Stimulated activated CD8-positive, alpha-beta memory T cell treated with anti-CD3 and anti-CD28 coated beads, Interleukin-12 subunit alpha, Interleukin-12 subunit beta, amount 100 ng/mL, for 24 hours (primary cell): ENCODE measurements around the gene TCEA2.

Experiments
- DNase-seq: peaks from one replicate; pipeline ENCODE4 v3.0.0-alpha.2; 2020; ENCODE audit errors: extremely low read depth

TCEA2 gene

DNA sequence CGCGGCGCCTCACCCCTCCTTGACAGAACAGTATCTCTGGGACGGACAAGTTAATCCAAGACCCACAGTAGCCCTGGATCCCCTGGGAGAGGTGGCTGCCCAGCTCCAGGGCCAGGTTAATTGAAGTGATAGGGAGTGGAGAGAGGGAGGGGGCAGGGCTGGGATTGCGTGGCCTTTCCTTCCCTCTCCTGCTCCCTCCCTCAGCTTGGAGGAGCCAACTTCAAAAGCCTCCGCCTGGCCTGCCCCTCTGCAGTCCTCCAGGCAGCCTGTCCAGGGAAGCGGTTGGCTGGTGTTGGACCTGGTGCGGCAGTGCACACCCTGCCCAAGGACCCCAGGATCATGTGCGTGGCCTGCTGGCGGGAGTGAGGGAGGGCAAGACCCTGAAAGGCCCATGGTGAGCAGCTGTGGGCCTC lies 27.1 kb upstream of the TCEA2 start, which contains the start of gene C20orf204:
Gene C20orf204, plus strand, starts transcription at position 250 of the 413 bp plus-strand sequence. Its CDS starts 142 bp downstream, at position 392.
- no peak for DNase-seq

GRCh38 chr20:64036346-64037198 lies 26.4 kb upstream of the TCEA2 start:
- DNase-seq = no peak

DNA sequence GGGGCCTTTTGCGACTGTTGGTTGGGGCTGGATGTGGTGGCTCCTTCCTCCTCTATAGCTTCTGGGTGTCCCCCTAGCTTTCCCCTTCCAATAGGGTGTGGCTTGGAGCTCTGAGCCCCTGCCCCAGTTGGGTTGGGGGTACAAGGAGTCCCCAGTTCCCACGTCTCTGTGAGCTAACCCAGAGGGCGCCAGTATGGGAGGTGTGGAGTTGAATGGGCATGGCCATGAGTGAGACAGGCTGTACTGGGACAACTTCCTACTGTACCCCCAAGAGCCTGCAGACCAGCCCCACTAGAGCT lies 25.9 kb upstream of the TCEA2 start:
- no peak for DNase-seq

- DNase-seq = no peak
Observed at GRCh38 chr20:64037498-64038213, 25.3 kb upstream of the TCEA2 start.

- no peak for DNase-seq
Observed at GRCh38 chr20:64038224-64038564, 24.8 kb upstream of the TCEA2 start.

GRCh38 chr20:64038565-64039292 lies 24.3 kb upstream of the TCEA2 start:
- peak; percentile 53 for DNase-seq

DNA sequence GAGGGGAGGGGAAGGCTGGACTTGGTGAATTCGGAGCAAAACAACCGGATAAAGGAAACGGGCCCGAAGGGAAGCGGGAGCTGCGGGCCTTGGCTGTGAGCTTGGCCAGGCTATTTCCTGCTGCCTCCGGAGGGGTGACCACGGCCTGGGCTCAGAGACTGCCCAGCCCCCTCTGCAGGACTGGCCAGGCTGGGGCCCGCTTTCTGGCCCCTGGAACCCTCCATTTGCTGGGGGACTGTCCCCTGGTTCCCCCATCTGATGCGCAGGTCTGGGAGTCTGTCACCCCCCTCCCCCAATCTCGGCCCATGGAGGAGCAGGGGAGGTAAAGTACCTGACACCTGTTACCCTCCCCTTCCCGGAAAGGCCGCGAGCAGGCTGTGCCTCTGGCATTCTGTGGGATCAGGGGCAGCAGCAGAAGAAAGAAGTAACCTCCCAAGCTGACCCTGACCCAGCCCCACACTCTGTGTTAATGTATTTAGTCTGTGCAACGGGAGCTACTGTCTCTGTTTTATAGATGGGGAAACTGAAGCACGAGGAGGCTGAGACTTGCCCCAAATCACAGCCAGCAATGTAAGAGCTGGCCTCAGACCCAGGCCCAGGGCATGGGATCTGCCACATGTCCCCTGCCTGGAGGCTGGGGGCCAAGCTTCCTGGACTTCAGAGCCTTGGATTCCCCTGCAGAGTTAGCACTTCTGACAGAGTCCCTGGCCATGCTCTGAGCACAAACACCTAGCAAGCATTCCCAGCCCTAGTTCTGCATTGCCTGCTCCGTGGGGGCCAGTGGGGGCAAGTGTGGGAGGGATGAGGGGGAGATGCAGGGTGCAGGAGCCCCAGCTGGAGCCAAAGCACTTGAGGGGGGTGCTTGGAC lies 23.5 kb upstream of the TCEA2 start:
- DNase-seq = no peak

DNA sequence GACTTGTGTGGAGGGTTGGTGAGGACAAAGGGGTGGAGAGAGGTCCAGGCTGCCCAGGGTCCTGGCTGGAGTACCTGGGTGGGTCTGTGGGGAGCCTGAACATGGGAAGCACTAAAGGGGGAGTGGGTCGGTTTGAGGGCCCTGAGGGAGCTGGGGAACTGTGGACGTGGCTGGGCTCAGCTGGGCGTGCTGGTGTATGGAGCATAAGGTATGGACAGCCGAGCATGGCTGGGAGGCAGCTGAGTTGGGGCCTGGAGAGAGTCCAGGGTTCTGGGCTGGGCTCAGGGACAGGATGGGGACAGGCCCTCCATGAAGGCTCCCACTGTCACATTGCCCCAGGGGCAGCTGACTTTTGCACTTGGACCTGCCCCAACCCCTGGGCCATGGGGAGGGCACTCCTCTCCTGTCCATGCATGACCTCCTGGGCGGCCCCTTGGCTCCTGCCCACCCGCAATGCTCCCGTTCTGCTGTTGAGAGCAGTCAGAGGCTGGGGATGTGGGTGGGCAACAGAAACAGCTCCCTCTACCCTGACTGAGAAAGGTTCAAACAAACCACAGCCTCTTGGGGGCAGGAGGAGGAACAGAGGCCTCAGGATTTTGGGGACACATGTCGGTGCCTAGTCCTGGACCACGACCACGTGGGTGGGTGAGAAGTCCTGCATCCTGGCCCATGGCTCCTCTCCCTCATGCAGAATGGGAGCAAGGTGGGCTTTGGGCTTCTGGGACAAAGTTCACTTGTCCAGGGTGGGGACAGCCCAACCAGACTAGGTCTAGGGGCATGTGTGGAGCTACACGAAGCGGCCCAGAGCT lies 22.6 kb upstream of the TCEA2 start:
- no peak for DNase-seq

DNA sequence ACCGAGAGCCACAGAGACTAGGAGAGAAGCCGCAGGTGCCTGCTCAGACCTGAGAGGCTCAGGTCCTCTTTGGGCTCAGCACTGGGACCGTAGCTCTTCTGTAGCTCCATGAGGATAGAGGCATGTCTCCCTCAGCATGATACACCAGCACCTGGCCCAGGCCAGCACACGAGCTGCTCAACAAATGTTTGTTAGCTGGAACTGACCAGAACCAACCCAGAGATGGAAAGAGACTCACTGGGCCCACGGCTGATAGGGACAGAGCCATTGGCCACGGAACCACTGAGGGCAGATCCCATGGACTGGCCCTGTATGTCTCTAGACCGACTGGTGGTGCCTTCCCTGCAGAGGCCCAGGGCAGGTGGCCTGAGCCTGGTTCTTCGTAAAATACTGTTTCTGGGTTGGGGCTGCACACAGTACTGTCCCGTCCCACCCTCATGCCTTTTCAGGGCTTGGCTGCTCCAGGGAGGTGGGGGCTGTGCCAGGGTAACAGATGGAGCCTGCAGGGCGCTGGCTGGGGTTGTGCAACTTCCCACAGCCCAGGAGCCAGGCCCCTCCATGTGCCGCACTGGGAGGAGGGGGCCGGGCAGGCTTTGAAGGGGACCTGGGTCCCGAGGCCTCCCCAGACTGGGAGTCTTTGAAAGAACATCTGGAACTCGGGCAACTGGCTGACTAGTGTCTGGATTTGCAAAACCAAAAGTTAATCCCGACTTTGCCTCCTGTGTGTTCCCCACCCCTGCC lies 21.8 kb upstream of the TCEA2 start:
- no peak for DNase-seq

GRCh38 chr20:64041781-64042053 lies 21.3 kb upstream of the TCEA2 start:
- no peak for DNase-seq

DNA sequence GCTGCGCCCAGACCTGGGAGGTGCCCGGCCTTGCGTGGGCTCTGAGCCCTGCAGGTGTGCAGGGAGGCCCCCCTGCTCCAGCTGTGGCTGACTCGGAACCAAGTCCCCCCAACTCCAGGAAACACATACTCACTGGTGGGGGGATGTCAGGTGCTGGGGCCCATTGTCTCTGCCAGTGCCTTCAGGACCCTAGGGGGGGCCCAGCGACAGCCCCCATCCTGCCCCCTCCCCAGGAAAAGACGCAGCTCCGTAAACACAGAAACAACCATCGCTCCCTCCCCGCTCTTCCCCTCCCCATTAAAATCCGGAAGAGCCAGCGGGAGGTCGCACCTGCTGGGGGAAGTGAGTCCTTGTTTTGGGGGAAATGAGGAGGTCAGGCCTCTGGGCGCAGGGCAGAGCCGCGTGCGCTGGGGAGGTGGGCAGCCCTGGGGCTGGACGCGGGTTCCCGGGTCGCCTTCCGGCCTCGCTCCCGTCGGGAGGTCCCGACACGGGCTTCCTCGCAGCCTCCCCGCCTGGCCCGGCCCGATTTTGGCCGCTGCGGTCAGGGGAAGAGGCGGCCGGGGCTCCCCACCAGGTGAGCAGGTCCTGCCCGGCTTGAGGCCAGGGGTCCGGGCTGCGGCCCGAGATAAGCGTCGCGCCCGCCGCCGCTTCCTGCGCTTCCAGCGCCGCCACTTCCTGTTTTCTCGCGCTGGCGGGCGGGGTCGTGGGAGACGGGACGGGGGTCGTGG lies 20.8 kb upstream of the TCEA2 start:
- DNase-seq = no peak

- DNase-seq = no peak
Observed at GRCh38 chr20:64043768-64044167, 19.2 kb upstream of the TCEA2 start.

DNA sequence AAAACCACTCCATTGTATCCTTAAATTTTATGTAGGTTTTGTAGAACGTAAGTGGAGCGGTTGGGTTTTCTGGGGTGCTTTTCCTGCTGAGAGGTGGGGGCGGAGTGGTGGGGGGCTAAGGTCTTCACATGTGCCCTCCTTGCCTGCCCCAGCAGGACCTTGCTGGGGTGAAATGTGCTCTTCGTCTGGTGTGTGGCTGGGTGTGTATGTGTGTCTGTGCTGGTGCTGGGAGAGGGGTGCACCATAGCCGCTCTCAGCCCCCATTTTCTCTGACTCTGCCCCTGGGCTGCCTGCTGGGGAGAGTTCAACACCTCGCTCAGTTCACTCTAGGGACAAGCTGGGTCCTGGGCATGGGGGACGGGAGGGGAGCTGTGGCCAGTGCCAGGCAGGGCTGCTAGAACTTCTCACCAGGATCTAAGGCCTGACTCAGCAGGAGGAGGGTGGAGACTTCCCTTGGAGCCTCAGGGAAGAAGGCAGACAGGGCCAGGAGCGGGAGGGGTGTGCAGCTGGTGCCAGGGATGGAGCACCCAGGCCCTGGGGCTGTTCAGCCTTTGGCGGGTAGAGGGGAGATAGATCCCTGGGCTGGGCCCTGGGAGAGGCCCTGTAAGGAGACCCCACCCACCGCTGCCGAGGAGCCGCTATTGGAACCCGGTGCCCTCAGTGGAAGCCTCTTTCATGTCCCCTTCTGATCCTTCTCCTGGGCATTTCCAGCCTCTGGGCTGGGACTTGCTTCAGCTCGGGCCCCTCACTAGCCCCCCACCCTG lies 18.3 kb upstream of the TCEA2 start:
- DNase-seq = no peak

DNA sequence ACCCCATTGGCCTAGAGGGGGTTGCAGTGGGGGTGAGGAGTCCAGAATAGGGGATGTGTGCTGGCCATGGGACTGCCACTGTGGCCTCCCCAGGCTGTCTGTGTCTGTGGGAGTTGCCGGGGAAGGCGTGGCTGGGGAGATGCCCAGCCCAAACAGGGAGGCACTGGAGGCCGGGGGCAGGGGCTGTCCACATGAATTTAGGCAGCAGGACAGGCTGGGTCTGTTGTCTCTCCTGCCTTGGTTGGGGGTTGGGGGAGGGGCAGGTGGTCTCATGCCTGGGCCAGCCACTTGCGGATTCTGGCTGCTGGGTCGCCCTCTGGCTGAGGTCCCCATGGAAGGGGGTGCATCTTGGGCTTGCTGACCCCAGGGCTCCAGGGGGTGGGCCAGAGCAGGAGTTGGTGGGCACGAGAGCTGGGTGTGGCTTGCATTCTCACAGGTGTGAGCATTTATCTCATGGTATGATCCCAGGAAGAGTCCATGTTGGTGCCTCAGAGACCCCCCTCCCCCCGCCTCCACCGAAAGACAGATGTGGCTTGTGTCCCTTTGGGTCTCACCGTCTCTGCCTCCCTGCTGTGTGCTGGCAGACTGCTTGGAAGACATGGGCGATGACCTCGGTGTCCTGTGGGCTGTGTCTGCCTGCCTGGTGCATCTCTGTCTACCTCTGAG lies 17.5 kb upstream of the TCEA2 start:
- DNase-seq = no peak

GRCh38 chr20:64047046-64047389 lies 16.0 kb upstream of the TCEA2 start:
- no peak for DNase-seq

- DNase-seq = no peak
Observed at GRCh38 chr20:64047968-64048401, 15.0 kb upstream of the TCEA2 start.

DNA sequence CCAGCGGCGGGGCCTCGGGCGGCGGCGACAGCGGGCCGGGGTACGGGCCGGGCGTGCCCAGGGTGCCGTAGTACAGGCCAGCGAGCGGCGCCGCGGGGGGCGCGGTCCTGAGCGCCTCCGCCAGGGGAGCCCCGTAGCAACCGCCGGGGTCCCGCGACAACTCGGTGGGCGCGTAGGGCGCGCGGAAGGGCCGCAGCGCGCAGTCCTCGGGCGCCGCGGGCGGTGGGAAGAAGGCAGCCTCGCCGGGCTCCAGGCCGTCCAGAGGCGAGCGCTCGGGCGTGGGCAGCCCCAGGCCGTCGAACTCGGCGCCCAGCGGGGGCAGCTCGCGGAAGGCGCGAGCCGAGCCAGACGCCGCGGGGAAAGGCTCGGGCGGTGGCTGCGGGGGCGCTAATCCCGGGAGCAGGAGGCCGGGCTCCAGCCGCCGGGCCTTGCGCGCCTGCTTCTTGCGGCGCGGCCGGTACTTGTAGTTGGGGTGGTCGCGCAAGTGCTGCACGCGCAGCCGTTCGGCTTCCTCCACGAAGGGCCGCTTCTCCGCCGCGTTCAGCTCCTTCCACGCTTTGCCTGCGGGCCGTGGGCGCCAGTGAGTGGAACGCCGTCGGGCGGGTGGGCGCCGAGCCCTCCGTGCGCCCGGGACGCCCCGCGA lies 14.5 kb upstream of the TCEA2 start:
- no peak for DNase-seq
